Keratinocyte (primary cell): ENCODE results near the gene PRDM1. TPM values are rescaled to one million over a fixed set of nuclear protein-coding genes. Genes with fewer than 3 reads are reported as not detected.

ENCODE experiments used
- DNase-seq: peaks from one replicate; pipeline ENCODE4 v3.0.0-alpha.2; 2011; ENCODE audit warnings: low read depth, missing footprints, low spot score
- FAIRE-seq: peaks from 2 replicates; lab custom pipeline; 2011; peaks lifted over from hg19 to GRCh38; lab: Jason Lieb, UNC
- H2AFZ ChIP-seq: 2 replicates; pipeline ENCODE4 v1.6.0; 2012; ENCODE audit warnings: low read length, control low read depth, inconsistent platforms; ENCODE audit not compliant: control insufficient read depth
- H3K27ac ChIP-seq: 2 replicates; pipeline ENCODE4 v1.5.1; 2011; ENCODE audit warnings: low read length; ENCODE audit not compliant: control insufficient read depth, insufficient read depth
- H3K27me3 ChIP-seq: 3 replicates; pipeline ENCODE4 v1.6.0; 2011; ENCODE audit warnings: low read length; ENCODE audit not compliant: control insufficient read depth, insufficient read depth; ENCODE audit errors: extremely low read depth
- H3K36me3 ChIP-seq, 2 experiments: 2 replicates in 1 of 2; 3 replicates in 1 of 2; pipeline ENCODE4 v1.5.1; 2011; ENCODE audit warnings: low read length in 2 of 2, mild to moderate bottlenecking in 1 of 2; ENCODE audit not compliant: control insufficient read depth in 2 of 2, insufficient read depth in 2 of 2; ENCODE audit errors: extremely low read depth in 1 of 2
- H3K4me1 ChIP-seq: 3 replicates; pipeline ENCODE4 v1.5.1; 2011; ENCODE audit warnings: low read length; ENCODE audit not compliant: control insufficient read depth, insufficient read depth; ENCODE audit errors: extremely low read depth
- H3K4me2 ChIP-seq: 3 replicates; pipeline ENCODE4 v1.6.0; 2011; ENCODE audit warnings: low read depth, low read length; ENCODE audit not compliant: control insufficient read depth, insufficient read depth; ENCODE audit errors: extremely low read depth
- H3K4me3 ChIP-seq, 3 experiments: fragments of 200-600 bp in 1 of 3; sonication (generic) in 1 of 3; 2 replicates in 2 of 3; 3 replicates in 1 of 3; pipeline ENCODE4 v1.5.1; 2011 to 2016; ENCODE audit warnings: low read length in 3 of 3, mild to moderate bottlenecking in 3 of 3, control low read depth in 2 of 3, inconsistent platforms in 1 of 3, low read depth in 1 of 3, mixed read lengths in 1 of 3, mixed run types in 1 of 3, moderate library complexity in 1 of 3; ENCODE audit not compliant: control insufficient read depth in 2 of 3, insufficient read depth in 2 of 3; ENCODE audit errors: extremely low read depth in 1 of 3
- H3K79me2 ChIP-seq: 2 replicates; pipeline ENCODE4 v1.6.0; 2012; ENCODE audit warnings: low read length; ENCODE audit not compliant: control insufficient read depth, insufficient read depth
- H3K9ac ChIP-seq: 3 replicates; pipeline ENCODE4 v1.6.0; 2011; ENCODE audit warnings: low read length; ENCODE audit not compliant: control insufficient read depth, insufficient read depth; ENCODE audit errors: extremely low read depth
- H3K9me1 ChIP-seq: 3 replicates; pipeline ENCODE4 v1.6.0; 2011; ENCODE audit warnings: low read length; ENCODE audit not compliant: control insufficient read depth, insufficient read depth; ENCODE audit errors: extremely low read depth
- H3K9me3 ChIP-seq: 2 replicates; pipeline ENCODE4 v1.5.1; 2012; ENCODE audit warnings: low read depth, low read length; ENCODE audit not compliant: control insufficient read depth
- H4K20me1 ChIP-seq: 3 replicates; pipeline ENCODE4 v1.6.0; 2011; ENCODE audit warnings: low read length; ENCODE audit not compliant: control insufficient read depth, insufficient read depth; ENCODE audit errors: extremely low read depth
- EZH2 ChIP-seq: IDR thresholded peaks from one replicate; pipeline ENCODE4 v1.6.1; 2012; ENCODE audit warnings: inconsistent platforms, mild to moderate bottlenecking, low read length, moderate library complexity
- dilution Hi-C: fragments of 300-500 bp; cut with MboI; formaldehyde crosslinking; loops from one replicate; pipeline ENCODE4 v1.7.0; 2020; ENCODE audit warnings: low sequenced_read_pairs; ENCODE audit not compliant: extremely low pct_ligation_motif_present
- polyA plus RNA-seq, 5 experiments: library from polyadenylated mRNA; depleted of rRNA in 3 of 5; stranded (reverse) in 3 of 5; stranded (forward) in 1 of 5; unstranded in 1 of 5; fragments of >200 nt; gene quantifications; 1 replicate in 1 of 5; 2 replicates in 3 of 5; 3 replicates in 1 of 5; pipeline versions ENCODE4 v1.2.1 to v1.2.3, GENCODE V29; 2011 to 2012; ENCODE audit warnings: missing spikeins in 2 of 5, low read depth in 1 of 5, low replicate concordance in 1 of 5
- TF ChIP-seq, protein P1 (sequence below), 3 experiments: IDR thresholded peaks in 1 of 3; conservative IDR thresholded peaks in 1 of 3; optimal IDR thresholded peaks in 1 of 3; 2 replicates in 2 of 3; 3 replicates in 1 of 3; pipeline versions ENCODE3 to v1.5.1; 2011; ENCODE audit warnings: low read length in 3 of 3, mild to moderate bottlenecking in 3 of 3, moderate library complexity in 2 of 3, control low read depth in 1 of 3, inconsistent platforms in 1 of 3; ENCODE audit not compliant: insufficient read depth in 2 of 3; ENCODE audit errors: extremely low read depth in 1 of 3

The PRDM1 gene
- polyA plus RNA-seq, 1 donor (not counting 4 experiments of a cell fraction or from before 2014, with no cell fraction given) = 6.7 TPM

DNA sequence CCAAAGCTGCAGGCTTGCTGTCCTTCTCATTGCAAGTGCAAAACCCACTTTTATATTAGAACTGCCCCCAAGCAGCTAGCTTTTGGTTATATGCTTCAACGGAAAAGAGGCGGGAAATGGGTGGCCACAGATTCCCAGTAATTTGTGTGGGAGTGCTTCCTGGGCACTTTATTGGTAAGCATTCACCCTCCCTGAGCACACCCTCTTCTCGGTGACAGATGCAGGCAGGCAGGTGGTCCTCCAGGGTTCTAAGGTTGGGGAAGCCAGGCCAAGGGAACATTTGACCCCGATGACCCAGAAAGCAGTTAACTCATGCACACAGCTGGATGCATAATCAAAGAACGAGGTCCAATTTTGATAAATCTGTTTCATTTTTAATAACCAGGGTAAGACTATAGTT, 29.1 kb downstream of the PRDM1 start:
- TF ChIP-seq EZH2 = no peak
- TF ChIP-seq, protein P1, sequence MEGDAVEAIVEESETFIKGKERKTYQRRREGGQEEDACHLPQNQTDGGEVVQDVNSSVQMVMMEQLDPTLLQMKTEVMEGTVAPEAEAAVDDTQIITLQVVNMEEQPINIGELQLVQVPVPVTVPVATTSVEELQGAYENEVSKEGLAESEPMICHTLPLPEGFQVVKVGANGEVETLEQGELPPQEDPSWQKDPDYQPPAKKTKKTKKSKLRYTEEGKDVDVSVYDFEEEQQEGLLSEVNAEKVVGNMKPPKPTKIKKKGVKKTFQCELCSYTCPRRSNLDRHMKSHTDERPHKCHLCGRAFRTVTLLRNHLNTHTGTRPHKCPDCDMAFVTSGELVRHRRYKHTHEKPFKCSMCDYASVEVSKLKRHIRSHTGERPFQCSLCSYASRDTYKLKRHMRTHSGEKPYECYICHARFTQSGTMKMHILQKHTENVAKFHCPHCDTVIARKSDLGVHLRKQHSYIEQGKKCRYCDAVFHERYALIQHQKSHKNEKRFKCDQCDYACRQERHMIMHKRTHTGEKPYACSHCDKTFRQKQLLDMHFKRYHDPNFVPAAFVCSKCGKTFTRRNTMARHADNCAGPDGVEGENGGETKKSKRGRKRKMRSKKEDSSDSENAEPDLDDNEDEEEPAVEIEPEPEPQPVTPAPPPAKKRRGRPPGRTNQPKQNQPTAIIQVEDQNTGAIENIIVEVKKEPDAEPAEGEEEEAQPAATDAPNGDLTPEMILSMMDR (optimal IDR thresholded peaks at IDR 0.05 in 1 of 3, IDR thresholded peaks at IDR 0.05 in 1 of 3, conservative IDR thresholded peaks at IDR 0.05 in 1 of 3; ENCODE audit: extremely low read depth in 1 of 3, insufficient read depth in 2 of 3, low read length in 3 of 3) = no peak
- H3K4me3 ChIP-seq = no peak overlapping the region
- no peak overlapping the region for H3K4me2 ChIP-seq
- no peak overlapping the region for H3K9ac ChIP-seq
- H4K20me1 ChIP-seq = no peaks in the 10 kb centered on the region
- no peaks in the 10 kb centered on the region for H3K27me3 ChIP-seq
- H2AFZ ChIP-seq = no peak overlapping the region
- no peaks in the 10 kb centered on the region for H3K79me2 ChIP-seq
- H3K9me1 ChIP-seq = no peaks in the 10 kb centered on the region
- no peak overlapping the region for H3K27ac ChIP-seq
- peaks cover 25% of the 10 kb centered on the region for H3K4me1 ChIP-seq
- DNase-seq (no peak), FAIRE-seq (no peak)
- H3K36me3 ChIP-seq = no peaks in the 10 kb centered on the region
- no peaks in the 10 kb centered on the region for H3K9me3 ChIP-seq
- dilution Hi-C loops = no loop called here

- H3K36me3 ChIP-seq = no peaks in the 10 kb centered on the region
- FAIRE-seq = peak; percentile 84
- dilution Hi-C loops = no loop called here
These were observed 30.1 kb downstream of the PRDM1 start for GRCh38 chr6:106116125-106116832.

More at GRCh38 chr6:106116125-106116832, 30.1 kb downstream of the PRDM1 start:
- Histone ChIP-seq H3K4me1 (peaks cover 25% of the 10 kb centered on the region), H3K9me3 (no peaks in the 10 kb centered on the region), H3K79me2 (no peaks in the 10 kb centered on the region), H3K4me3 (no peak overlapping the region), H3K9me1 (no peaks in the 10 kb centered on the region), H2AFZ (no peak overlapping the region), H4K20me1 (no peaks in the 10 kb centered on the region), H3K27ac (no peak overlapping the region), H3K4me2 (peak overlapping the region; percentile 31), H3K27me3 (no peaks in the 10 kb centered on the region), H3K9ac (no peak overlapping the region)
- TF ChIP-seq, protein P1 (optimal IDR thresholded peaks at IDR 0.05 in 1 of 3, IDR thresholded peaks at IDR 0.05 in 1 of 3, conservative IDR thresholded peaks at IDR 0.05 in 1 of 3; ENCODE audit: extremely low read depth in 1 of 3, insufficient read depth in 2 of 3, low read length in 3 of 3) = no peak
- TF ChIP-seq EZH2 = no peak
- no peak for DNase-seq
